Liver (tissue), 3 donors: ENCODE measurements around the gene UNC13A.

Experiments
- CTCF ChIP-seq: fragments of 150-350 bp; IDR thresholded peaks from 2 replicates; pipeline ENCODE4 v1.5.1; 2017; ENCODE audit warnings: improper control_type of control experiment, low read depth, low read length; ENCODE audit not compliant: missing input control
- EGR1 ChIP-seq, 2 donors: IDR thresholded peaks; 2 replicates each; pipeline ENCODE4 v1.6.1; 2016 to 2018; ENCODE audit warnings: antibody characterized with exemption in 2 of 2, low read depth in 2 of 2
- GABPA ChIP-seq, 2 donors: IDR thresholded peaks in 1 of 2; conservative IDR thresholded peaks in 1 of 2; 2 replicates each; pipeline ENCODE4 v1.6.1; 2016; ENCODE audit warnings: antibody characterized with exemption in 2 of 2, mild to moderate bottlenecking in 1 of 2, moderate library complexity in 1 of 2
- JUND ChIP-seq, 2 donors: IDR thresholded peaks; 2 replicates each; pipeline ENCODE4 v1.6.1; 2016; ENCODE audit warnings: antibody characterized with exemption in 2 of 2
- MAX ChIP-seq: IDR thresholded peaks from 2 replicates; pipeline ENCODE4 v1.6.1; 2016; ENCODE audit warnings: antibody characterized with exemption
- RAD21 ChIP-seq, 2 donors: IDR thresholded peaks; 2 replicates each; pipeline ENCODE4 v1.6.1; 2016; ENCODE audit warnings: antibody characterized with exemption in 2 of 2, mild to moderate bottlenecking in 2 of 2
- REST ChIP-seq: IDR thresholded peaks from 2 replicates; pipeline ENCODE4 v1.6.1; 2016; ENCODE audit warnings: antibody characterized with exemption, mild to moderate bottlenecking
- SP1 ChIP-seq: IDR thresholded peaks from 2 replicates; pipeline ENCODE4 v1.6.1; 2018; ENCODE audit warnings: antibody characterized with exemption, mild to moderate bottlenecking
- TAF1 ChIP-seq: conservative IDR thresholded peaks from 2 replicates; pipeline ENCODE4 v1.6.1; 2016; ENCODE audit warnings: antibody characterized with exemption, mild to moderate bottlenecking
- YY1 ChIP-seq: IDR thresholded peaks from 2 replicates; pipeline ENCODE4 v1.6.1; 2016; ENCODE audit warnings: antibody characterized with exemption, mild to moderate bottlenecking
- ZBTB33 ChIP-seq: IDR thresholded peaks from 2 replicates; pipeline ENCODE4 v1.6.1; 2016; ENCODE audit warnings: antibody characterized with exemption
- donor health status: healthy.
- donor health status: healthy.

- no peak for TF ChIP-seq CTCF
- no peak for TF ChIP-seq YY1
- TF ChIP-seq TAF1 = no peak
- TF ChIP-seq ZBTB33 = no peak
- no peak for TF ChIP-seq JUND (IDR thresholded peaks at IDR 0.05)
- TF ChIP-seq SP1 = no peak
- TF ChIP-seq REST = no peak
- TF ChIP-seq EGR1 (IDR thresholded peaks at IDR 0.05; ENCODE audit: low read depth in 2 of 2) = no peak
- no peak for TF ChIP-seq MAX
- no peak for TF ChIP-seq GABPA (IDR thresholded peaks at IDR 0.05 in 1 of 2, conservative IDR thresholded peaks at IDR 0.05 in 1 of 2)
- no peak for TF ChIP-seq RAD21 (IDR thresholded peaks at IDR 0.05)
Measured at GRCh38 chr19:17626456-17627015, 61.6 kb downstream of the UNC13A start.
